Prostate gland (tissue), 2 donors: Measurements from ENCODE around the gene DNAJA2. TPM values are rescaled to one million over a fixed set of nuclear protein-coding genes. Genes with fewer than 3 reads are reported as not detected.

Experiments
- DNase-seq: peaks from one replicate; pipeline ENCODE4 v3.0.0-alpha.2; 2019; ENCODE audit warnings: low spot score
- H3K27ac ChIP-seq, 2 donors: fragments of 200-600 bp; sonication (generic); 2 replicates each; pipeline ENCODE4 v1.5.1; 2017 to 2019
- H3K27me3 ChIP-seq: fragments of 200-600 bp; sonication (generic); replicated peaks from 2 replicates; pipeline ENCODE4 v1.5.1; 2019; ENCODE audit not compliant: insufficient read depth
- H3K36me3 ChIP-seq, 2 donors: fragments of 200-600 bp; sonication (generic); 1 replicate in 1 of 2; 2 replicates in 1 of 2; pipeline versions ENCODE4 v1.5.1 to v1.8.1; 2017 to 2019
- H3K4me1 ChIP-seq: fragments of 200-600 bp; sonication (generic); replicated peaks from 2 replicates; pipeline ENCODE4 v1.5.1; 2019
- H3K4me3 ChIP-seq, 2 donors: fragments of 200-600 bp; sonication (generic); 2 replicates each; pipeline ENCODE4 v1.5.1; 2017 to 2019
- H3K9me3 ChIP-seq: fragments of 200-600 bp; sonication (generic); 2 replicates; pipeline ENCODE4 v1.5.1; 2017
- CTCF ChIP-seq, 4 experiments: fragments of 200-600 bp in 2 of 4; fragments of 450-650 bp in 2 of 4; sonication (generic) in 2 of 4; IDR thresholded peaks; 1 replicate in 3 of 4; 2 replicates in 1 of 4; pipeline ENCODE4 v1.5.1; 2016 to 2019; ENCODE audit warnings: antibody characterized with exemption in 4 of 4, mild to moderate bottlenecking in 2 of 4, moderate library complexity in 2 of 4
- POLR2A ChIP-seq: fragments of 450-650 bp; IDR thresholded peaks from one replicate; pipeline ENCODE4 v1.6.1; 2016; ENCODE audit warnings: antibody characterized with exemption, mild to moderate bottlenecking
- POLR2AphosphoS5 ChIP-seq: sonication (generic); formaldehyde crosslinking; IDR thresholded peaks from one replicate; pipeline ENCODE4 v1.6.1; 2017; ENCODE audit warnings: antibody characterized with exemption
- WGBS: methylation state at CpG from one replicate; pipeline ENCODE4 v1.1.5; 2018; 5-methylcytosine and 5-hydroxymethylcytosine counted together
- intact Hi-C: fragments of 100-400 bp; cut with DNase I; formaldehyde crosslinking; loops from one replicate; pipeline ENCODE4 v1.14.2; 2022
- total RNA-seq, 2 donors: library from RNA; depleted of rRNA; stranded (reverse); fragments of >200 nt; gene quantifications; one replicate each; pipeline ENCODE4 v1.1.0, GENCODE V29; 2016

The DNAJA2 gene
- total RNA-seq, 2 donors from 2014 or later, result 41.1 to 64.4 TPM

GRCh38 chr16:46907061-46907774 is 66.3 kb downstream of the DNAJA2 start:
- Histone ChIP-seq H3K9me3 (no peaks in the 10 kb centered on the region), H3K27me3 (no peaks in the 10 kb centered on the region), H3K4me3 (no peak overlapping the region), H3K4me1 (peaks cover 5% of the 10 kb centered on the region), H3K27ac (peak overlapping the region in 1 of 2 donors; percentile 71), H3K36me3 (no peaks in the 10 kb centered on the region)
- WGBS, result 83% methylated on average over 12 of the region's 12 CpGs
- intact Hi-C loops, result no loop called here
- no peak for DNase-seq
- TF ChIP-seq CTCF (IDR thresholded peaks at IDR 0.05), result no peak
- no peak for TF ChIP-seq POLR2A
- no peak for TF ChIP-seq POLR2AphosphoS5

GRCh38 chr16:46906360-46907060 is 67.0 kb downstream of the DNAJA2 start:
- Histone ChIP-seq H3K27ac (peak overlapping the region in 1 of 2 donors; percentile 36), H3K36me3 (no peaks in the 10 kb centered on the region), H3K4me3 (no peak overlapping the region), H3K27me3 (no peaks in the 10 kb centered on the region), H3K9me3 (no peaks in the 10 kb centered on the region), H3K4me1 (peaks cover 5% of the 10 kb centered on the region)
- DNase-seq, result no peak
- TF ChIP-seq POLR2AphosphoS5 (no peak), CTCF (IDR thresholded peaks at IDR 0.05) (no peak), POLR2A (no peak)
- WGBS, result 76% methylated on average over 12 of the region's 12 CpGs
- intact Hi-C loops, result no loop called here

Other genes with a start within 250 kb of the DNAJA2 start
- 10 to 100 TPM in 1 of 2 donors, 1 to 10 TPM in 1; 1.5 to 54.2 TPM for gene MYLK3, start 225.3 kb downstream of the DNAJA2 start, total RNA-seq
- gene C16orf87, start 142.5 kb downstream of the DNAJA2 start, total RNA-seq, result 10 to 100 TPM in 1 of 2 donors, 1 to 10 TPM in 1; 8.1 to 24.4 TPM
- gene GPT2, start 89.3 kb downstream of the DNAJA2 start, total RNA-seq, result 10 to 100 TPM; 49.8 to 64.6 TPM
- gene NETO2, start 170.3 kb upstream of the DNAJA2 start, total RNA-seq, result 10 to 100 TPM in 1 of 2 donors, under 1 TPM in 1; 0.73 to 14.3 TPM